ENCODE data around the gene C2orf68. TPM values are rescaled to one million over a fixed set of nuclear protein-coding genes. Genes with fewer than 3 reads are reported as not detected.

Gene C2orf68
- total and polyA plus RNA-seq, 2 of the 13 experiments (the other 11 are each of a cell fraction or from before 2014, with no cell fraction given) = 47.1 to 77.4 TPM

- TF ChIP-seq ZNF710 (CRISPR knock-in tag; IDR thresholded peaks at IDR 0.05; ENCODE audit: borderline replicate concordance) (0 out of 2 replicates have a peak, but pooled peaks have one; percentile 3), CSRNP1 (CRISPR knock-in tag; IDR thresholded peaks at IDR 0.05) (no peak), ZNF720 (CRISPR knock-in tag; IDR thresholded peaks at IDR 0.05) (no peak), STAG1 (CRISPR knock-in tag; IDR thresholded peaks at IDR 0.05) (no peak), ZNF530 (CRISPR knock-in tag; IDR thresholded peaks at IDR 0.05; ENCODE audit: low read depth) (no peak), MTF1 (CRISPR knock-in tag; IDR thresholded peaks at IDR 0.05) (no peak), BCLAF1 (IDR thresholded peaks at IDR 0.05) (no peak), ZNF362 (CRISPR knock-in tag; IDR thresholded peaks at IDR 0.05; ENCODE audit: borderline replicate concordance) (no peak), ZNF713 (CRISPR knock-in tag; IDR thresholded peaks at IDR 0.05) (no peak), HOXA5 (CRISPR knock-in tag; IDR thresholded peaks at IDR 0.05) (0 out of 2 replicates have a peak, but pooled peaks have one; percentile 35), MXD3 (CRISPR knock-in tag; IDR thresholded peaks at IDR 0.05) (no peak), EZH2 (conservative IDR thresholded peaks at IDR 0.05; ENCODE audit: low read depth, low read length) (no peak), MYC (CRISPR knock-in tag; IDR thresholded peaks at IDR 0.05; ENCODE audit: borderline replicate concordance) (no peak), ATF1 (CRISPR knock-in tag; IDR thresholded peaks at IDR 0.05) (no peak), ZNF687 (CRISPR knock-in tag; IDR thresholded peaks at IDR 0.05) (no peak), ZNF546 (CRISPR knock-in tag; conservative IDR thresholded peaks at IDR 0.05) (no peak), ZNF777 (CRISPR knock-in tag; IDR thresholded peaks at IDR 0.05) (0 out of 2 replicates have a peak, but pooled peaks have one; percentile 18), GABPA (IDR thresholded peaks at IDR 0.05; ENCODE audit: low read depth, low read length) (no peak), GABPA (CRISPR knock-in tag; IDR thresholded peaks at IDR 0.05; ENCODE audit: low read depth) (no peak)
These were observed 34.8 kb downstream of the C2orf68 start (continued) for GRCh38 chr2:85577063-85577385.
